ENCODE results near the gene GABRA5. TPM values are rescaled to one million over a fixed set of nuclear protein-coding genes. Genes with fewer than 3 reads are reported as not detected.

The GABRA5 gene
- total and polyA plus RNA-seq, 9 donors = 0.33 TPM; not detected in 8

GRCh38 chr15:26841514-26841913 lies 25.3 kb upstream of the GABRA5 start:
- Histone ChIP-seq H3K27ac (no peak overlapping the region), H3K4me1 (ENCODE audit: insufficient read depth) (no peaks in the 10 kb centered on the region), H3K36me3 (no peaks in the 10 kb centered on the region), H3K9me3 (no peaks in the 10 kb centered on the region), H3K4me3 (no peak overlapping the region), H3K27me3 (no peaks in the 10 kb centered on the region)
- WGBS, 3 donors = 58 to 74% (median 68%) methylated on average over 10 of the region's 10 CpGs
- no peak for DNase-seq
- no peak for TF ChIP-seq POLR2A (IDR thresholded peaks at IDR 0.05)
- no peak for TF ChIP-seq CTCF (IDR thresholded peaks at IDR 0.05)
- no peak for TF ChIP-seq EP300 (IDR thresholded peaks at IDR 0.05)
- intact Hi-C loops (cut with DNase I) = loop anchor here in 1 of 4 donors (10.0 kb wide), 1 partner anchor 97 kb away; no protein-coding TSS in a partner anchor

GRCh38 chr15:26841941-26842340 lies 24.9 kb upstream of the GABRA5 start:
- no peak for DNase-seq
- no peaks in the 10 kb centered on the region for H3K9me3 ChIP-seq
- TF ChIP-seq POLR2A (IDR thresholded peaks at IDR 0.05) (no peak), CTCF (IDR thresholded peaks at IDR 0.05) (no peak)
- intact Hi-C loops (cut with DNase I) = loop anchor here in 1 of 4 donors (10.0 kb wide), 1 partner anchor 97 kb away; no protein-coding TSS in a partner anchor
- H3K36me3 ChIP-seq = no peaks in the 10 kb centered on the region
- H3K4me3 ChIP-seq = no peak overlapping the region
- no peaks in the 10 kb centered on the region for H3K27me3 ChIP-seq
- no peaks in the 10 kb centered on the region for H3K4me1 ChIP-seq (ENCODE audit: insufficient read depth)
- WGBS, 3 donors = 39 to 62% (median 61%) methylated on average over 12 of the region's 12 CpGs
- no peak overlapping the region for H3K27ac ChIP-seq

- intact Hi-C loops (cut with DNase I) = loop anchor here in 1 of 4 donors (10.0 kb wide), 1 partner anchor 98 kb away; no protein-coding TSS in a partner anchor
- TF ChIP-seq EP300 (IDR thresholded peaks at IDR 0.05) (no peak), POLR2A (IDR thresholded peaks at IDR 0.05) (no peak), CTCF (IDR thresholded peaks at IDR 0.05) (no peak)
- WGBS, 3 donors = 50 to 74% (median 61%) methylated on average over 8 to 11 of the region's 11 CpGs
- no peak for DNase-seq
- no peaks in the 10 kb centered on the region for H3K9me3 ChIP-seq
- no peaks in the 10 kb centered on the region for H3K4me1 ChIP-seq (ENCODE audit: insufficient read depth)
- H3K4me3 ChIP-seq = no peak overlapping the region
- H3K36me3 ChIP-seq = no peaks in the 10 kb centered on the region
- no peak overlapping the region for H3K27ac ChIP-seq
- H3K27me3 ChIP-seq = no peaks in the 10 kb centered on the region
These were observed 24.5 kb upstream of the GABRA5 start for GRCh38 chr15:26842391-26842790.

GRCh38 chr15:26844901-26845300 lies 22.0 kb upstream of the GABRA5 start:
- H3K4me3 ChIP-seq = no peak overlapping the region
- H3K27ac ChIP-seq = no peak overlapping the region
- no peak for TF ChIP-seq EP300 (IDR thresholded peaks at IDR 0.05)
- no peak for TF ChIP-seq POLR2A (IDR thresholded peaks at IDR 0.05)
- H3K36me3 ChIP-seq = no peaks in the 10 kb centered on the region
- no peaks in the 10 kb centered on the region for H3K9me3 ChIP-seq
- no peak for DNase-seq
- H3K27me3 ChIP-seq = no peaks in the 10 kb centered on the region
- no peaks in the 10 kb centered on the region for H3K4me1 ChIP-seq (ENCODE audit: insufficient read depth)
- intact Hi-C loops (cut with DNase I) = loop anchor here in 1 of 4 donors (10.0 kb wide), 1 partner anchor 100 kb away; no protein-coding TSS in a partner anchor

- no peak for DNase-seq
- intact Hi-C loops (cut with DNase I) = loop anchor here in 1 of 4 donors (10.0 kb wide), 1 partner anchor 104 kb away; no protein-coding TSS in a partner anchor
- 76 to 82% (median 82%) methylated on average over 1 of the region's 1 CpG for WGBS, 3 donors
- Histone ChIP-seq H3K27ac (no peak overlapping the region), H3K4me3 (no peak overlapping the region), H3K27me3 (no peaks in the 10 kb centered on the region), H3K4me1 (ENCODE audit: insufficient read depth) (no peaks in the 10 kb centered on the region), H3K36me3 (no peaks in the 10 kb centered on the region), H3K9me3 (no peaks in the 10 kb centered on the region)
- TF ChIP-seq CTCF (IDR thresholded peaks at IDR 0.05) = no peak
- TF ChIP-seq EP300 (IDR thresholded peaks at IDR 0.05) = no peak
- TF ChIP-seq POLR2A (IDR thresholded peaks at IDR 0.05) = no peak
These were observed 18.4 kb upstream of the GABRA5 start for GRCh38 chr15:26848498-26848897.

Data from ovary (tissue), 9 donors.